Nephron (organoid): Measurements from ENCODE around the gene LRRC37A.
"Not testable (repeated sequence)": the region's sequence is repeated elsewhere in the genome, so short reads cannot be mapped to it uniquely, and the experiment has no call there.

Experiments used
- H3K27ac Mint-ChIP-seq, 3 experiments: 2 replicates each; pipeline ENCODE4 v1.8.0; 2020; ENCODE audit warnings: mixed read lengths in 3 of 3, mild to moderate bottlenecking in 2 of 3, moderate library complexity in 1 of 3
- H3K27me3 Mint-ChIP-seq: 2 replicates; pipeline ENCODE4 v1.8.0; 2021; ENCODE audit warnings: low read depth, mild to moderate bottlenecking, moderate library complexity, mixed read lengths
- H3K36me3 Mint-ChIP-seq: 2 replicates; pipeline ENCODE4 v1.8.0; 2020; ENCODE audit warnings: low read depth, mixed read lengths
- H3K4me1 Mint-ChIP-seq: 2 replicates; pipeline ENCODE4 v1.8.0; 2020; ENCODE audit warnings: mixed read lengths
- H3K4me3 Mint-ChIP-seq, 3 experiments: 2 replicates each; pipeline ENCODE4 v1.8.0; 2020; ENCODE audit warnings: mild to moderate bottlenecking in 3 of 3, mixed read lengths in 3 of 3, moderate library complexity in 2 of 3
- H3K9me3 Mint-ChIP-seq: 2 replicates; pipeline ENCODE4 v1.8.0; 2020; ENCODE audit warnings: mixed read lengths
- TF ChIP-seq, protein P1 (sequence below), 3 experiments: fragments of 200-600 bp; sonication (generic); IDR thresholded peaks; one replicate each; pipeline ENCODE4 v1.5.0; 2021; ENCODE audit warnings: antibody characterized with exemption in 3 of 3; ENCODE audit not compliant: unreplicated experiment in 3 of 3

Gene LRRC37A

DNA sequence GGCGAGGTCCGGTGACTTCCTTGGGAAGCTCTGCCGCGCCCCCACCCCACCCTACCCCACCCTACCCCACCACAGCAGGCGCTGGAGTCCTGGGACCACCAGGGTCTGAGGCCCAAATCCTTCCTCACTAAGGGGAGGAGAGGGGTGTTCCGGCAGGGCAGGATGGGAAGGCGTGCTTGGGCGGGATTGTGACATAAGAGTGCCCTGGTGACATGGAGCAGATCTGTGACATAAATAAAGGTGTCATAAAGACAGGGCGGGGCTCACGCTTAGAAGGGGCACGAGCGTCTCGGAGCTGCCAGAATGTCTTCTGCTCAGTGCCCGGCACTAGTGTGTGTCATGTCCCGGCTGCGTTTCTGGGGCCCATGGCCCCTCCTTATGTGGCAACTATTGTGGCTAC lies at the start of gene LRRC37A:
Gene LRRC37A (plus strand): TSS at position 301 of the 400 bp plus-strand sequence. CDS start 3 bp downstream, at position 304.
- H3K27me3 Mint-ChIP-seq, H3K4me3 Mint-ChIP-seq, H3K36me3 Mint-ChIP-seq, H3K9me3 Mint-ChIP-seq, H3K4me1 Mint-ChIP-seq, H3K27ac Mint-ChIP-seq: not testable (repeated sequence)

DNA sequence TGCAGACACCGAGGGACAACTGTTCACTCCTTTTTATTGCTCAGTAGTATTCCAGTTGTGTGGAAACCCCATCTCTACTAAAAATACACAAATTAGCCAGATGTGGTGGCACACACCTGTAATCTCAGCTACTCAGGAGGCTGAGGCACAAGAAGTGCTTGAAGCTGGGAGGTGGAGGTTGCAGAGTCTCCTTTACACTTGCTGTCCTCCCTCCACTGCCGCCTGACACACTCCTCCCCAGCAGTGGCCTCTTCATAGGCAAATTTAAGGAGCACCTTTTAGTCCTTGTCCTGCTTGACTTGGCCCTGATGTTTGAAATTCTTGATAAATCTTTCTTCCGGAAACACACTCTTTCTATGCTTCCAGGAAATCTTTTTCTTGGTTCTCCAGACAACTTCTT lies 45.8 kb upstream of the LRRC37A start:
- not testable (repeated sequence) for H3K9me3 Mint-ChIP-seq, H3K36me3 Mint-ChIP-seq, H3K4me3 Mint-ChIP-seq, H3K4me1 Mint-ChIP-seq, H3K27ac Mint-ChIP-seq
- peaks cover 10% of the 10 kb centered on the region for H3K27me3 Mint-ChIP-seq

DNA sequence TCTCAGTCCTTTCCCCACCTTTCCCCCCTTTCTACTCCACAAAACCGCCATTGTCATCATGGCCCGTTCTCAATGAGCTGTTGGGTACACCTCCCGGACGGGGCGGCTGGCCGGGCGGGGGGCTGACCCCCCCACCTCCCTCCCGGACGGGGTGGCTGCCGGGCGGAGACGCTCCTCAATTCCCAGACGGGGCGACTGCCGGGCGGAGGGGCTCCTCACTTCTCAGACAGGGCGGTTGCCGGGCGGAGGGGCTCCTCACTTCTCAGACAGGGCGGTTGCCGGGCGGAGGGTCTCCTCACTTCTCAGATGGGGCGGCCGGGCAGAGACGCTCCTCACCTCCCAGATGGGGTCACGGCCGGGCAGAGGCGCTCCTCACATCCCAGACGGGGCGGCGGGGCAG lies 42.1 kb upstream of the LRRC37A start:
- not testable (repeated sequence) for H3K4me3 Mint-ChIP-seq, H3K36me3 Mint-ChIP-seq, H3K4me1 Mint-ChIP-seq, H3K9me3 Mint-ChIP-seq, H3K27ac Mint-ChIP-seq
- H3K27me3 Mint-ChIP-seq, result peaks cover 14% of the 10 kb centered on the region

DNA sequence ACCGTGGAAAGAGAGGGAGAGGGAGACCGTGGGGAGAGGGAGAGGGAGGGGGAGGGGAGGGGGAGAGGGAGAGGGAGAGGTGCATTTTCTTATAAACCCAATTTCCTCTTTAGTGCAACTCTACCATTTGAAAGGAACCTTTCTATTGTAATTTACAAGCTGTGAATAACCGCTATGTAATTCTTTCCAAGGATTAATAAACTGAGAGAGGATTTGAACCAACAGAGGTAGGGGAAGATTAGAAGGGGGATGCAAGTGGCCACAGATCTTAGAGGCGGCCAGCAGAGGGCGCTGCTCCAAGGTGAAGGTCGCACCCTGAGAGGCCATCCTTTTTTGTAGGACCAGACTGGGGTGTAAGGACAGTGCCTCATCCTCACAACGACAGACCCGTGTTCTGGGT lies 41.2 kb upstream of the LRRC37A start:
- H3K27me3 Mint-ChIP-seq, result peaks cover 17% of the 10 kb centered on the region
- not testable (repeated sequence) for H3K27ac Mint-ChIP-seq, H3K4me3 Mint-ChIP-seq, H3K4me1 Mint-ChIP-seq, H3K36me3 Mint-ChIP-seq, H3K9me3 Mint-ChIP-seq
- TF ChIP-seq, protein P1, sequence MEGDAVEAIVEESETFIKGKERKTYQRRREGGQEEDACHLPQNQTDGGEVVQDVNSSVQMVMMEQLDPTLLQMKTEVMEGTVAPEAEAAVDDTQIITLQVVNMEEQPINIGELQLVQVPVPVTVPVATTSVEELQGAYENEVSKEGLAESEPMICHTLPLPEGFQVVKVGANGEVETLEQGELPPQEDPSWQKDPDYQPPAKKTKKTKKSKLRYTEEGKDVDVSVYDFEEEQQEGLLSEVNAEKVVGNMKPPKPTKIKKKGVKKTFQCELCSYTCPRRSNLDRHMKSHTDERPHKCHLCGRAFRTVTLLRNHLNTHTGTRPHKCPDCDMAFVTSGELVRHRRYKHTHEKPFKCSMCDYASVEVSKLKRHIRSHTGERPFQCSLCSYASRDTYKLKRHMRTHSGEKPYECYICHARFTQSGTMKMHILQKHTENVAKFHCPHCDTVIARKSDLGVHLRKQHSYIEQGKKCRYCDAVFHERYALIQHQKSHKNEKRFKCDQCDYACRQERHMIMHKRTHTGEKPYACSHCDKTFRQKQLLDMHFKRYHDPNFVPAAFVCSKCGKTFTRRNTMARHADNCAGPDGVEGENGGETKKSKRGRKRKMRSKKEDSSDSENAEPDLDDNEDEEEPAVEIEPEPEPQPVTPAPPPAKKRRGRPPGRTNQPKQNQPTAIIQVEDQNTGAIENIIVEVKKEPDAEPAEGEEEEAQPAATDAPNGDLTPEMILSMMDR (IDR thresholded peaks at IDR 0.05; ENCODE audit: unreplicated experiment in 3 of 3), result peak; percentile 23 to 41 (median 33)

DNA sequence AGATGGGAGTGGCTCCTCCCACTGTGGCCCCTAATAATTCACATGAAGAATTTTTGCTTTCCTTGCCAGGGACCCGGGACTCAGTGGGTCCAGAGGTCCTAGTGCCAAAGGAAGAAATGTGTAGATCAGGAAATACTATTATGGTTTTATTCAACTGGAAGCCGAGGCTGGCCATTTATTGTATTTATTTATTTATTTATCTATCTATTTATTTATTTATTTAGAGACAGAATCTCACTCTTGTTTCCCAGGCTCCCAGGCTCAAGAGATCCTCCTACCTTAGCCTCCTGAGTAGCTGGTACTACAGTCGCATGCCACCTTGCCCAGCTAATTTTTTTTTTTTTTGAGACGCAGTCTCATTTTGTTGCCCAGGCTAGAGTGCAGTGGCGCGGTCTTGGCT lies 40.7 kb upstream of the LRRC37A start:
- H3K4me3 Mint-ChIP-seq, H3K9me3 Mint-ChIP-seq, H3K27ac Mint-ChIP-seq, H3K36me3 Mint-ChIP-seq, H3K4me1 Mint-ChIP-seq: not testable (repeated sequence)
- H3K27me3 Mint-ChIP-seq, result peaks cover 15% of the 10 kb centered on the region

DNA sequence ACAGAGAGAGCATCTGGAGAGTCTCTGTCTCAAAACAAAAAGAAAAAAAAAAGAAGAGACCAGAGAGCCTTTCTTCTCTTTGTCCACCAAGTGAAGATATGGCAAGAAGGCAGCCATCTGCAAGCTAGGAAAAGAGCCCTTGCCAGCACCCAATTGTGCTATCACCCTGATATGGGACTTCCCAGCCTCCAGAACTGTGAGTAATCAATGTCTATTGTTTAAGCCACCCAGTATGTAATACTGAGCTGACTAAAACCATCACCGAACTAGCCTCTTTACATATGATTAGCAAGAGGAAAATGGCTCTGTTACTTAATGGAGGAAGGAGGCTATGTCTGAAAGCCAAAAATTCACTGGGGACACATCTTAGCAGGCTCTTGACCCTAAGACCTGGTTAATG lies 38.6 kb upstream of the LRRC37A start:
- not testable (repeated sequence) for H3K4me1 Mint-ChIP-seq, H3K4me3 Mint-ChIP-seq, H3K36me3 Mint-ChIP-seq, H3K9me3 Mint-ChIP-seq, H3K27ac Mint-ChIP-seq
- H3K27me3 Mint-ChIP-seq, result peaks cover 23% of the 10 kb centered on the region

DNA sequence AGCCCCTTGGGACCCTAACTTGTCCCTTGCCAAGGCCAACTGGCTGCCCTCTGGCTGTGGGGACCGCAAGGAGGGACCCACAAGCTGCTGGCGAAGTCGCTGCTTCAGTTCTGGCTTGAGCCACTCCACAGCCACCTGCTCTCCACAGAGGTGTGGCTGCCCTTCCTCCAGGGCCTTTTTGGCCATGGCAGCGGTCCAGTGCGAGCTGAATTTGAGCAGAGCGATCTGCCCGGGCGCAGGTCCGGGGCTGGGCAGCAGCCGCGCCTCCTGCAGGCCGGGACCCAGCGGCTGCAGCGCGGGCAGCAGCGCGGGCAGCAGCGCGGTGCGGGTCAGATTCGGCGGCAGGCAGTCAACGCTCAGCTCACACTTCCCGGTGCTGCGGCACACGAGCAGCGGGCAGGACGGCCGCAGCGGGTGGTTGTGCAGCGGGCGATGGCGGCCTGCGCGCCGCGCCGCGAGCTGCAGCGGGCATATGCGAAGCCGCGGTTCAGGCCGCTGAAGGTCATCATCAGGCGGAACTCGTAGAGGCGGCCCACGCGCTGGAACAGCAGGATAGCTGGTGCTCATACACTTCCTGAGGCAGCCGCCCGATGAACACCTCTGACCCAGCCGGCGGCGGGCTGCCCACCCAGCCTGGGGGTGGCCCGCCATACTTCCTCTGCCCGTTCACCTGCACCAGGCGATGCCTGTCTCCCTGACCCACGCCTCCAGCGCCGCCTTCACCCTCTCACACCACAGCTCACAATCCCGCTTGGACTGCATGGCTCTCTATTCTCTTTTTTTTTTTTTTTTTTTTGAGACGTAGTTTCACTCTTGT lies 34.9 kb upstream of the LRRC37A start:
- TF ChIP-seq, protein P1 (IDR thresholded peaks at IDR 0.05; ENCODE audit: unreplicated experiment in 3 of 3), result peak in 2 of 3 experiments; percentile 28 to 33
- not testable (repeated sequence) for H3K9me3 Mint-ChIP-seq, H3K4me1 Mint-ChIP-seq, H3K27ac Mint-ChIP-seq, H3K36me3 Mint-ChIP-seq
- Mint-ChIP-seq H3K4me3 (peak overlapping the region; percentile 74 to 78 (median 78)), H3K27me3 (peaks cover 51% of the 10 kb centered on the region)

DNA sequence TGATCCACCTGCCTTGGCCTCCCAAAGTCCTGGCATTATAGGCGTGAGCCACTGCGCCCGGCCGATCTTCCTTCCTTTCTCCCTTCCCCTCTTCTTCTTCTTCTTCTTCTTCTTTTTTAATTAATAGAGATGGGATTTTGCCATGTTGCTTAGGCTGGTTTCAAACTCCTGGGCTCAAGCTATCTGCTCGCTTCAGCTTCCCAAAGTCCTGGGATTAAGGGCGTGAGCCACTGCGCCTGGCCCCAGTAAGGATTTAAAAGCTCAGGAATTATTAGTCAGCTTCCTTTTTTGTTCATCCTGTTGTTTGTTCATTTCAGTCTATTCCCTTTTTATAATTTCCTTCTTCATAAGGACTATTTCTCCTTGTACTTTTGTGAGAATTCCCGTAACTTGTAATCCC lies 32.7 kb upstream of the LRRC37A start:
- Mint-ChIP-seq H3K36me3 (peaks cover 6% of the 10 kb centered on the region), H3K4me3 (peak overlapping the region in 2 of 3 experiments; percentile 18 to 28), H3K9me3 (no peaks in the 10 kb centered on the region), H3K27me3 (peaks cover 59% of the 10 kb centered on the region), H3K27ac (no peak overlapping the region), H3K4me1 (peaks cover 8% of the 10 kb centered on the region)
- TF ChIP-seq, protein P1 (IDR thresholded peaks at IDR 0.05; ENCODE audit: unreplicated experiment in 3 of 3), result no peak
